Stimulated activated CD4-positive, alpha-beta T cell treated with anti-CD3 and anti-CD28 coated beads, Interleukin-2, amount 100 ng/mL, for 4 hours (primary cell): Measurements from ENCODE around the gene CST4.
"Not testable (repeated sequence)": the region's sequence is repeated elsewhere in the genome, so short reads cannot be mapped to it uniquely, and the experiment has no call there.

Experiments used
- DNase-seq: peaks from one replicate; pipeline ENCODE4 v3.0.0-alpha.2; 2020; ENCODE audit warnings: low read depth

Gene CST4, protein sequence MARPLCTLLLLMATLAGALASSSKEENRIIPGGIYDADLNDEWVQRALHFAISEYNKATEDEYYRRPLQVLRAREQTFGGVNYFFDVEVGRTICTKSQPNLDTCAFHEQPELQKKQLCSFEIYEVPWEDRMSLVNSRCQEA

DNA sequence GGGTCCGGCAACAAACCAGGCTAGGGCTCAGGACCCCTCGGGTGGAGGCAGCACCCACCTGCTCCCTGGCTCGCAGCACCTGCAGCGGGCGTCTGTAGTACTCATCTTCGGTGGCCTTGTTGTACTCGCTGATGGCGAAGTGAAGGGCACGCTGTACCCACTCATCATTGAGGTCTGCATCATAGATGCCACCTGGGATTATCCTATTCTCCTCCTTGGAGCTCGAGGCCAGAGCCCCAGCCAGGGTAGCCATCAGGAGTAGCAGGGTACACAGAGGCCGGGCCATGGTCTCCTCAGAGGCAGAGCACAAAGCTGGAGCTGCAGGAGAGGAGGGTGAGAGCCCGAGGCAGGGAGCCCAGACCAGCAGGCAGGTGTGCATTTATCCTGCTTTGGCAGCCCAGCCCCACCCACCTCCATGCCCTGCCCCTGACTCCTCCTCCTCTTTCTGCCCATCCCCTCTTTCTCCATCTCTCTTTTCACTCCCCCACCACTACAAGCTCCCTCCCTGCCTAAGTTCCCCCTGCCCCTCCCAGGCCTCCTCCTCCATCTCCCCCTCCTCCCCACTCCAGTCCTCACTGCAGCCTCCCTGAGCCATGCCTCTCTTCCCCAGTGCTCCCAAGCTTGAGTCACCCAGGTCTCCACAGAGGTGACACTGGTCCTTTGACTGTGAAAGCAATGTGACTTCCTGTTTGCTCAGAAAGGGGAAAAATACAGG, at the start of gene CST4:
CST4 (minus strand) TSS at position 355 of the 715 bp plus-strand sequence; CDS start at position 286, 69 bp downstream.
- not testable (repeated sequence) for DNase-seq

DNA sequence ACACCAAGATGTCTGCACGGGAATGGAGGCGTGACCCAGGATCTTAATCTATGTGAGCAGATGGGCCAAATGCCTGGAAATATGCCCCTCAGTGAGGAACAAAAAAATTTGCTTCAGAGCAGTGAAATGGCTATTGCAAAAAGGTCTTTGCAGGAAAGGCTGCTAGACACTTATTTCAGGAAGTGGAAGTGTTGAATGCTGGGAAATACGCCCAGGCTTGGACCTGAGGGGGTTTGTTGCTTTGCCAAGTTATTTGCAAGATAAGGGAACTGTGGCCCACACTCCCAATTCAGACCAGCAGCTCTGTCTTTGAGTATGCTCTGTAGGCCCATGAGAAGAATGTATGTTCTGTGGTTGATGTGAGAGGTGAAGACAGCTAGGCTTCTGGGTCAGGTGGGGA, 46.6 kb upstream of the CST4 start:
- DNase-seq: not testable (repeated sequence)

DNA sequence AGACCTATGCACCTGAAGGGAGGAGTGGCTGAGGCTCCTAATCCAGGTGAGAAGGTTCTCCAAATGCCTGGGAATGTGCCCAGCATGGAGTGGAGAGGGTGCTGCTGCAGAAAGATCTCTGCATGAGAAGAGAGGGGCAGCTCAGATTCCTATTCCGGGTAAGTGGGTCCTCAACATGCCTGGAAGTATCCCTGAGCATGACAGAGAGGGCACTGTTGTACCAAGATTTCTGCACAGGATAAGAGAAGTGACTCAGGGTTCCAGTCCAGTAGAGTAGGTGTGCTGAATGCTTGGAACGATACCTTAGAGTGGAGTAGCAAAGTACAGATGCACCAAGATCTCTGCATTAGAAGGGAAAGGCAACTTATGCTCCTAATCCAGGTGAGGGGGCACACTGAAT, 46.1 kb upstream of the CST4 start:
- DNase-seq: not testable (repeated sequence)

DNA sequence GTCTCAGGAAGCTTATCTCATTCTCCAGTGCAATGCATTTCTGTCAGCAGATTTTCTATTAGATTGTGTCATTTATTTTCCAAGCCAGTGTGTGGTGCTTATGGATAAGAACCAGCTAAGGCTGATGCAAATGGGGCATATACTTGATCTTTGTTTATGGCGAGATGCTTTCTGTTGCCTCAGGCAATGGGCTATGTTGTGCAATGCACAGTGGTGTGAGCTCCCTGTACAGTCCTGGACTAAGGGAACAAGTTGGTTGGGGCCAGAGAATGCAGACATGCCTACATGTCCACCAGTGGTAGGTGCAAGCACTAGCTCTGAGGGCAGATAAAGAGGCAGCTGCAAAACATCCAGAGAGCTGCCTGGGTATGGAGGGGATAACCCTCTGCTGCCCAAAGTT, 45.6 kb upstream of the CST4 start:
- not testable (repeated sequence) for DNase-seq

DNA sequence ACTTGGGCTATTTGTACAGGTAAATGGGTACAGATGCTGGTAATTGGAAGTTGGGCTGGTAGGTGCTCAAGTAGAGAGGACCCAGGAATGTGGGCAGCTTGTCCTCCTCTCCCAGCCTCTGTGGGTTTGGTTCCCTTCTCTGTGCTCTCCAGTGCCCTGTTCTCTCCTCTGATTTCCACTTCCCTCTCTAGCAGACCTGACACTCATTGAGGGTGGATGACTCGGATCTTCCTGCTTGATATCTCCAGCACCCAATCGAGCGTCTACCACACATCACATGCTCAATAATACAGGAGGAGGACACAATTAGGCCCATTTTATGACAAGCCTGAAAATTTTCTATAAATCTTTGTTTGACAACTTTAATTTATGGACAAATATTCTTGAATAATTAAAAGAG, 38.2 kb upstream of the CST4 start:
- no peak for DNase-seq

DNA sequence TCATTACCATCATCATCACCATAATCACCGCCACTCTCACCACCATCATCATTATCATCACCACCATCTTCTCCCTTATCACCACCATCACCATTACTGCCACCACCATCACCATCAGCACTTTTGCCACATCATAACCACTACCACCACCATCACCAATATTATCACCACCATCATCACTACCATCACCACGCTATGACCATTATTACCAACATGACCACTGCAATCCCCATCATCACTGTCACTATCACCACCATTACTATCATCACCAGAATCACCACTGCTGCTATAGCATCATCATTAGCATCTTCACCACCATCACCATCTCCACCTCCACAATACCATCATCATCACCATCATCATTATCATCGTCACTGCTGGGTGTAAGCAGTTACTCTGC, 36.3 kb upstream of the CST4 start:
- no peak for DNase-seq

DNA sequence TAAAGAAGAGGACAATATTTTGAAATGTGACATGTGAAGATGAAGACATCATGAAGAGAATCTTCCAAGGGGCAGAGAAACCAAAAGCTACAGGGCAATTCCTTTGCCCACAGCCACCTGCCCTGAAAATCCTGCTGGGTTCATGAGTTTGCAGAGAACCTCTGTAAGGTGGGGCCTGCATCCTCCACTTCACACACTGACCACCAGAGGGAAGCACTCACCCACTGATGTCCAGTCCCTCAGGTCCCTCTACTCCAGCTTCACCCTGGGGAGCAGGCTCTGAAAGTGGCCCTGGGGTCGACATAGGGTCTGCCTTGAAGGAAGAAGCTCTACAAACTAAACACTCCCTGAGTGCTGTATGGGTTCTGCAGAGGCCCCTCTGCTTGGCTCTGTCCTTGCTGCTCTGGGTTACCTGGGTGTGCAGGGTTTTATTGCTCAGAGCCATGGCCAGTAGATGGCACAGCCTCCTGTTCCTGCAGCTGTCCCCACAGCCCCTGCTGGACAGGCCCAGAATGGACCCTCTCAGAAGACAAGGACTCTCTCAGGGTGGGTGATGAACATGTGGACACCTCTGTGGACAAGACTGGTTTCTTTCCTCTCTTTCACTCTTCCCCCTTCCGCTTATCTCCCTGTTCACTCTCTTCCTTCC, 34.9 kb upstream of the CST4 start:
- DNase-seq: not testable (repeated sequence)

DNA sequence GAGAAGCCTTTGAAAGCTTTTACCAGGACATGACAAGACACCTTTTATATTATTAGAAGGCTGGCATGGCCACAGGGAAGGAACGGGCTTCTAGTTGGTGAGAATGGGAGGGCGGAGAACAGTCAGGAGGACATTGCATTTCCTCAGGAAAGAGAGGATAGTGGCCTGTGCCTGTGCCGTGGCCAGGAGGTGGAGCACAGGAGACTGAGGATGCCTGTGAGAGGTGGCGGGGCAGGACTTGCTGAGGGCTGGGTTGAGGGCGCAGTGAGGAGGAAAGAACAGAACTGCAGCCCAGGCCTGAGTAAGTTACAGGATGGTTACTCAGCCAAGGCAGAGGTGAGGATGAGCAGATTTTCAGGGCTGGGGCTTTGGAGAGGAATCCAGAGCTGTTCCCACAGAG, 34.0 kb upstream of the CST4 start:
- not testable (repeated sequence) for DNase-seq

DNA sequence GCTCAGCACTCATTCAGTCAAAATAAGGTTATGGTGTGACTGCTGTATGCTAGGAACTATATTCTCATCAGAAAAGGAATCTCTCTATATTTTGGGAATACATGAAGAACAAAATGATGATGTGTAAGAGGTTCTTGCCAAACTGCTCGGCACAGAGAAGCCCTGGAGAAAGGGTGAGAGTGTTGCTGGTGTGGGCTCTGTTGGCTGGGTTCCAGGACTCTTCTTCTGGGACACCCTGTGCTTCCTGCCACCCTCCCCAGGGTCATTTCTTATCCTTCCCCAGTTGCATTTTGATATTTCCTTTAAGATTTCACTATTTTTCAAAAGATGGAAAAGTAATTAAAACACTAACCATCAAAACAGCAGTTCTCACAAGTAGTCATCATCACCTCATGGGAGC, 33.1 kb upstream of the CST4 start:
- no peak for DNase-seq

DNA sequence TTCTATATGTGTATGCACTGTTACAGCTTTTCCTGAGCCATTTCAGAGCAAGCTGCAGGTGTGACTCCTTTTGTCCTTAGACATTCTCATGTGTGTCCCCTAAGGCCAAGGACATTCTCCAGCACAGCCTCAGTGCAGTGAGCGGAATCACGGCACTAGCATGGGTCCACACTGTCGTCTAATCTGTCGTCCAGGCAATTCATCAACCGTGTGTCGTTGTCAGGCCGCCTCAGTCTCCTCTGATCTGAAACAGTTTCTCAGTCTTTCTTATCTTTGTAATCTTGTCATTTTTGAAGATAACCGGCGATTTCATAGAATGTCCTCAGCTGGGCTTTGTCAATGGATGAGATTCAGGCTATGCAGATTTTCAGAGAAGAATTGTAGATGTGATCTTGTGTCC, 30.5 kb upstream of the CST4 start:
- DNase-seq: not testable (repeated sequence)

DNA sequence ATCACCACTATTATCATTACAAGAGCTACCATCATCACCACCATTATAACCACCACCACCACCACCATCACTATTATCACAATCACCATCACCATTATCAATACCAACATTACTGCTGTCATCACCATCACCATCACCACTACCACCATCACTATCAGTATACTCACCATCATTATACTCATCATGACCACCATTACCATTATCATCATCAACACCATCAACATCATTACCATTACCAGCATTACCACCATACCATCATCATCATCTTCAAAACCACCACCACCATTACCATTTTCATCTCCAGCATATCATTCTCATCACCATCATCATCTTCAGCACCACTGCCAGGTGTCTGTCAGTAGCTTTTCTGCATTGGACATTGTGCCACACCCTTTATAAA, 22.9 kb upstream of the CST4 start:
- not testable (repeated sequence) for DNase-seq

DNA sequence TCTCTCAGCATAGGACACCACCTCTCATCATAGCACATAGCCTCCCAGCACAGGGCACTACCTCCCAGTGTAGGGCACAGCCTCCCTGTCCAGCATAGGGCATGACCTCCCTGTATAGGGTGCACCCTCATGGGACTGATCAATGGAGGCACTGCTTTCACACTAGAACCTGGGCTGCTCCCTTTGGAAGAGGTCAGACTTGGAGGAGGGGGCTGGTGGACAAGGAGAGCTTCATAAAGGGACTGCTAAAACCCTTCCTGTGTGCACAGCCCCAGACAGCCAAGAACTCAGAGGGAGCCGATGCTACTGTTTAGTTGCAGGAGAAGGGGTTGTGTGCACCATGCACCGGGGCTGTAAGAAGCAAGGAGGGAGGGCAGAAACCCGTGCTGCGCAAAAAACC, 21.9 kb upstream of the CST4 start:
- DNase-seq: no peak

DNA sequence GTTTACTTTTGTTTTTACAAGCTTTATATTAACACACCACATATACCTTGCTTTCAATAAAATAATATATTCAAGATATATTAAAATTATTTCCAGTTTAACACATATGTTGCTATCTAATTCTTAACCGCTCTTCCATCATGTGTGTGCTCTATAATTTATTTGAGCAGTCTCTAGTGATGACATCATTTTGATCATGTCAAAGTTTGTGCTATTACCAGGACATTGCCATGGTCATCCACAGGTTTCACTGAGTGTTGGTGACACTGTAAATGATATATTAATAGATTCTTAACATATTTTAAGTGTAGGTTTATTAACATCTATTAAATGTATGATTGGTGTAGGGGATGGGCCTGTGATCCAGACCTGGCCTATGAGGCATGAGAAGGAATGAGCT, 17.1 kb upstream of the CST4 start:
- DNase-seq: no peak

DNA sequence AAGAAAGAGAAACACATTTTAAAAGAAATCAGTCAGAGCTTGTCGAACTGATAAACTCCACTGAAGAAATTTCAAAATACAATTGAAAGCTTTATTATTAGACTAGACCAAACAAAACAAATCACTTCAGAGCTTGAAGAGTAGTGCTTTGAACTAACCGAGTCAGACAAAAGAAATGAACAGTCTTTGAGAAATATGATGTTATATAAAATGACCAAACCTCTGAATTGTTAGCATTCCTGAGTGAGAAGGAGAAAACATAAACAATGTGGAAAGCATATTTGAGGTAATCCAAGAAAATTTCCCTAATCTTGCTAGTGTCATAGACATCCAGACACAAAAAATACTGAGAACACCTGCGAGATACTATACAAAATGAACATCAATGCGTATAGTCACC, 13.2 kb upstream of the CST4 start:
- DNase-seq: no peak

DNA sequence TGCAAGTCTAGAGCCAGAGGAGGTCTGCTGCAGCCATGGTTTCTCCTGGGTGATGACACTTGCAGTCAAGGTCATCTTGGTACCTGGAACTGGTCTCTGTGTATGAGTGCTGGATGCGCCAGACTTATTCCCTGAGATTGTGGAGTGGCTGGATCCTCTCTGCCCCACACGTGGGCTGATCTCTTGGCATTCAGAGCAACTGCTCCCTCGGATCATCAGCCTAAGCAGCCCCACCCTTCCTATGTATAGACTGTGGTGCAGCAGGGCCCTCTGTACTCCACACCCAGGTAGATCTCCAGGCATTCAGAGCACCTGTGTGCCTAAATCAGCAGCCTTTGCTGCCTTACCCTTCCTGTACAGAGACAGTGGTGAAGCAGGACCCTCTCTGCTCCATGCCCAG, 12.1 kb upstream of the CST4 start:
- DNase-seq: no peak

DNA sequence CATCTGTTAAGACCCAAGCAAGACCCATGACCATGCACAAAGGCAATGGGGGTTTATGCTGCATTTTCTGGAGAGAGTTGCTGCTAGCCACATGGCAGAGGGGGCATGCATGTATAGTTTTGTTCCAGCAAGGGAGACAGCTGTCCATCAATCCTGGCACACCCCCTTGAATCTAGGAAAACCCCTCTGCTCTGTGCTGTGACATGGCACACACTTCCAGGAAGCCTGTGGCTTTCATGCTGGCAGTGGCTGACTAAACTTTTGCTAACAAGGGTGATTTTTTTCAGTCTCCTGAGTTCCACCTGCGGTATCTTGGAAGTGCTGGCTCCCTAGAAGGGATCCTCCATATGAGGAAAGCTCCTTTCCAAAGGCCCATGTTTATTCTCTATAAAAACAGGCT, 9.1 kb upstream of the CST4 start:
- no peak for DNase-seq

DNA sequence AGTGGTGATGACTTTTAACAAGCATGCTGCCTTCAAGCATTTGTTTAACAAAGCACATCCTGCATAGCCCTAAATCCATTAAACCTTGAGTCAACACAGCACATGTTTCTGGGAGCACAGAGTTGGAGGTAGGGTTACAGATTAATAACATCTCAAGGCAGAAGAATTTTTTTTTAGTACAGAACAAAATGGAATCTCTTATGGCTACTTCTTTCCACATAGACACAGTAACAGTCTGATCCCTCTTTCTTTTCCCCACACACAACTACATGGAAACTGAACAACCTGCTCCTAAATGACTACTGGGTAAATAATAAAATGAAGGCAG, 6.2 kb upstream of the CST4 start:
- not testable (repeated sequence) for DNase-seq

DNA sequence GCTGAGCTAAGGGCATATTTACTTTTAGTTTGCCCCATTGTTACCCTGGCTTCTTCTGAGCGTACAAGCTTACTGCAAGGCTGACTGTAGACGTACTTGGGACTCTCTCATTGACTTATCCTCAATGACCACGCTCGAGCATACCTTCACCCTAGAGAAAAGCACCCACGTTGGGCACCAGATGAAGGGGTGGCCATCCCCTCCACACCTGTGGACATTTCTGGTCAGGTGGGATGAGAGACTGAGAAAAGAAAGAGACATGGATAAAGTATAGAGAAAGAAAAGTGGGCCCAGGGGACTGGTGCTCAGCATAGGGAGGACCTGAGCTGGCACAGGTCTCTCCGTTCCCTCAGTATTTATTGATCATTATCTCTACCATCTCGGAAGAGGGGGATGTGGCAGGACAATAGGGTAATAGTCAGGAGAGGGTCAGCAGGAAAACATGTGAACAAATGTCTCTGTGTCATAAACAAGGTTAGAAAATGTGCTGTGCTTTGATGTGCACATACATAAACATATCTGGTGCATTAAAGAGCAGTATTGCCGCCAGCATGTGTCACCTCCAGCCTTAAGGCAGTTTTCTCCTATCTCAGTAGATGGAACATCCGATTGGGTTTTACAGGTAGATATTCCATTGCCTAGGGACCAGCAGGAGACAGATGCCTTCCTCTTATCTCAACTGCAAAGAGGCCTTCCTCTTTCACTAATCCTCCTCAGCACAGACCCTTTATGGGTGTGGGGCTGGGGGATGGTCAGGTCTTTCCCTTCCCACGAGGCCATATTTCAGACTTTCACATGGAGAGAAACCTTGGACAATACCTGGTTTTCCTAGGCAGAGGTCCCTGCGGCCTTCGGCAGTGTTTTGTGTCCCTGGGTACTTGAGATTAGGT, 5.6 kb upstream of the CST4 start:
- not testable (repeated sequence) for DNase-seq

DNA sequence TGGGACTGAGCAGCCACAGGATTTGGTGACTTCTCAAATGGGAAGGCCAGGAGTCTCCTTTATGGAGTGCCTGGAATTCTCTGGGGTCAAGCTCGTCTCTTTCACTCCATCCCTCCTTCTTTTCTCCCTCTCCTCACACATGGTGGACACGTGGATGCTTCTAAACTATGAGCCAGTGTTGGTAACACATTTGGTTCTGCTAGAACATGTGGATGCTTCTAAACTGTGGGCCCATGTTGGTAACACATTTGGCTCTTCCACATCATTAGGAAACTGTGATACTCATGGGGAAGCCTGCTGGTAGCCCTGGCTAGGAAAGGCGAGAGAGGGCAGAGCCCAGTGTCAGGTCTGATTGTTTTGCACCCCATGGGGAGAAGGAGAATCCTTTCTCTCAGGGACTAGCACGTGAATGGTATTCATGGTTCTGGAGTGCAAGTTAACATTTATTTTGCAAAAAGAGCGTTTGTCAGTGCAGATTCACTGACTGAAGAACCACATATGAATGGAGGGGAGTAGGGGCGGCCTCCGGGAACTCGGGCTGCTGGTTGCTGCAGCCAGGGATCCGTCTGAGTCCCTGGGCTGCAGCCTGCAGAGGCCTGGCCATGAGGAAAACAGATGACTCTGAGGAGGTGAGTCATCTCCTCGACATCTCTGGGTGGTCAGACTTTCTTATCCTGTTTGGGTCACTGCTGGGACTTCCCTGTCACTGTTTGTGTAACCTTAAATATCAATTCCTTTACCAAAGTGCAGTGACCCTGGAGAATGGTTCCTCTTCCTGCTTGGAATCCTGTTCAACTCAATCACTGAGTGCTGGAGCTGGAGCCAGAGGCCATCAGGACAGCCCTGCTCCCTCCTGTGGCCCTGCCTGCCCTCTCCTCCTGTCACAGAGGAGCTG, 4.1 kb upstream of the CST4 start:
- DNase-seq: not testable (repeated sequence)

DNA sequence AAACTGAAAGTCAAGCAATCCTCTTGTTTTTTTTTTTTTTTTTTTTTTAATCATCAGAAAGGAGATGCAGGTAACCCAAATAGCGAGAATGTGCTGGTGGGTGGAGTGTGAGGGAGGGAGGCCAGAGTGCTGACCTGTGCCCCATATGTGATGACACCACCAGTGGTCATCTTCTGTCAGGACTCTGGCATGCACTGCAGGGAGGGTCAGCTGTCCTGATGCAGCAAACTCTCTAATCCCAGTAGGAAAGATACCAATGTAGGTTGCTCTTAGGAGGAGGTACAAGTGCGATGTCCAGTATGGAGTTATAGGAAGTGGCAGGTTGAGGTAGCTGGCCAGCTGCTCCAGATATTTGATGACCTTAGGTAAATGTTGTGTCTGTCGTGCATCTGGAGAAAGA, 2.8 kb upstream of the CST4 start:
- DNase-seq: no peak

DNA sequence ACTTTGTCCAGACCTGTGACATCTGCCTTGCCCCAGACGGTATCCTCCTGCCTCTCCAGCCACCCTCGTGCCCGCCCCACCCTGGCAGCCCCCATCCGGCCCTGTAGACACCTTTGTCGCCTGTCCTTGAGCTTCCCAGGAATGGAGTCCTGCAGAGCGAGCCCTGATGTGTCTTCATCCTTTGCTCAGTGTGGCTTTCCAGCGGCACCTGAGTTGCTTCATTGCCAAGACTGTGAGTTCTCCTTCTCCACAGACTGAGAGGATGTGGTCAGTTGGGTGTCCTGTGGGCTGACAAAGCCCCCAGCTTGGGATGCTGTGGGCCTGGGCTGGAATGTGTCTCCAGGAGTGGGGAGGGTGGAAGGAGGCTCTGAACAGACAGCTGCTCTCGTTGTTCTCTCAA, 1.7 kb upstream of the CST4 start:
- no peak for DNase-seq

DNA sequence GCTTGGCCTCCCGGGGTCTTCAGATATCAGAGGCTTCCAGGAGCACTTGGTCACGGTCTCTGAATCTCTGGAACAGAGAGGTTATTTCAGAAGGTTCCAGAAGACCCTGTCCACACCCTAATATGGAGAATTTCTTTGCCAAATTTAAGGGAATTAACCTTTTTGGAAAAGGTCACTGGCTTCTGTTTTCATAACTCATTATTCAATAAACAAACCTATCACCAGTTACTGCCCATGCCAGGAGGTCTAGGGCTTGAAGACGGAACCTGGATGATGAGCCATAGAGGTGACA, 507 bp upstream of the CST4 start:
- no peak for DNase-seq
